Measurements from ENCODE around the gene TNIK. TPM values are rescaled to one million over a fixed set of nuclear protein-coding genes. Genes with fewer than 3 reads are reported as not detected.

TNIK gene
- total RNA-seq, 2 experiments from 2014 or later, result 32.1 to 39.2 TPM

DNA sequence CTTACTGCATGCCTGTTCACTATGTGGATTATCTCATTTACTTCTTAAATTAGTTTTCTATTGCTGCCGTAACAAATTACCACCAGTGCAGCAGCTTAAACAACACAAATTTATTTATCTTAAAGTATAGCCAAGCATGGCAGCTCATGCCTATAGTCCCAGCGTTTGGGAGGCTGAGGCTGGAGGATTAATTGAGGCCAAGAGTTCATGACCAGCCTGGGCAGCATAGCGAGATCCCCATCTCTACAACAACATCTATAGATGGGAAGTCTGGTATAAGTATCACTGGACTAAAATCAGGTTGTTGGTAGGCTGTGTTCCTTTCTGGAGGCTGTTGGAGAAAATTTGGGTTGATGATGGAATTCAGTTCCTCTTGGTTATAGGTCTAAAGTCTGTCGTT is 438.8 kb downstream of the TNIK start:
- no peaks in the 10 kb centered on the region for H3K36me3 Mint-ChIP-seq (ENCODE audit: low read depth)
- CTCF ChIA-PET, result no interaction called here
- no peaks in the 10 kb centered on the region for H3K9me3 Mint-ChIP-seq (ENCODE audit: insufficient read depth)
- no peaks in the 10 kb centered on the region for H3K4me1 Mint-ChIP-seq (ENCODE audit: low read depth)
- H3K27me3 Mint-ChIP-seq (ENCODE audit: low read depth), result peaks cover 24% of the 10 kb centered on the region
- POLR2A ChIA-PET, result no interaction called here
- ATAC-seq, result no peak
- no peak overlapping the region for H3K4me3 Mint-ChIP-seq
- no peak for DNase-seq
- H3K27ac Mint-ChIP-seq, result no peak overlapping the region

DNA sequence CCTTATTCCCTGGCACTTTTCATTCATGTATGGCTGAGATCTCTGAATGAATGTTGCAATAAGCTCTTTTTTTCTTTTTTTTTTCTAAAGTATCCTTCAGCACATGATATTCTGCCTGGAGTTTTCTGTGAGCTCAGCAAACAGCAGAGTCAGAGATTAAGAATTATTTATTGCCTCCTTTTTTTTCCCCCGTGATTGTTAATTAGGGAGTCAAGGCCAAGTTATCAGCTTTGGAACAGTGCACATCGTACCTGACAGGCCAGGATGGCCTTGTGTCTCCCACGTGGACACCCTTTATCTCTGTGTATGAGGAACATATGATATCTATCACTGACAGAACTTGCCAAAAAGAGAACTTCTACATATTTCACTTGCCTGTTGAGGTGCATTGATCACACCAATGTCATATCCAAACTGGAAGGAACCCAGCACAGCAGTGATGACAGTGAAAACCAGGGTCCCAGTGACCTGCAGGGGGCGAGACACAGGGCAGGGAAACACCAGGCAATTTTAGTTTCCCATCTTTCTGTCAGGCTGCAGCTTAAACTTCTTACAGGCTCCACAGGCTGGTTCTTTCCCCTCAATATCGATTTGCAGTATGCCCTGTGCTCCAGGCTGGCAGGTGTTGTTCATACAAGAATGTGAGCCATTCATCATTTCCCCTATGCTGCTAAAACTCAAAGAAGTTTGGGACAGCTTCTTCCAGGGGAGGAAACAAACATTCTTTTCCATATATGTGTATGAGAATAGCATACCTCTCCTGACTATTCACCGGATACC is 441.9 kb downstream of the TNIK start:
- no peaks in the 10 kb centered on the region for H3K36me3 Mint-ChIP-seq (ENCODE audit: low read depth)
- no peak for DNase-seq
- POLR2A ChIA-PET, result no interaction called here
- no peaks in the 10 kb centered on the region for H3K4me1 Mint-ChIP-seq (ENCODE audit: low read depth)
- H3K27me3 Mint-ChIP-seq (ENCODE audit: low read depth), result peaks cover 11% of the 10 kb centered on the region
- ATAC-seq, result no peak
- no peak overlapping the region for H3K4me3 Mint-ChIP-seq
- no peak overlapping the region for H3K27ac Mint-ChIP-seq
- no peaks in the 10 kb centered on the region for H3K9me3 Mint-ChIP-seq (ENCODE audit: insufficient read depth)
- CTCF ChIA-PET, result interaction anchor here (0.7 kb wide), 1 partner anchor 212 kb away, joined by 3 read pairs; no protein-coding TSS in a partner anchor

DNA sequence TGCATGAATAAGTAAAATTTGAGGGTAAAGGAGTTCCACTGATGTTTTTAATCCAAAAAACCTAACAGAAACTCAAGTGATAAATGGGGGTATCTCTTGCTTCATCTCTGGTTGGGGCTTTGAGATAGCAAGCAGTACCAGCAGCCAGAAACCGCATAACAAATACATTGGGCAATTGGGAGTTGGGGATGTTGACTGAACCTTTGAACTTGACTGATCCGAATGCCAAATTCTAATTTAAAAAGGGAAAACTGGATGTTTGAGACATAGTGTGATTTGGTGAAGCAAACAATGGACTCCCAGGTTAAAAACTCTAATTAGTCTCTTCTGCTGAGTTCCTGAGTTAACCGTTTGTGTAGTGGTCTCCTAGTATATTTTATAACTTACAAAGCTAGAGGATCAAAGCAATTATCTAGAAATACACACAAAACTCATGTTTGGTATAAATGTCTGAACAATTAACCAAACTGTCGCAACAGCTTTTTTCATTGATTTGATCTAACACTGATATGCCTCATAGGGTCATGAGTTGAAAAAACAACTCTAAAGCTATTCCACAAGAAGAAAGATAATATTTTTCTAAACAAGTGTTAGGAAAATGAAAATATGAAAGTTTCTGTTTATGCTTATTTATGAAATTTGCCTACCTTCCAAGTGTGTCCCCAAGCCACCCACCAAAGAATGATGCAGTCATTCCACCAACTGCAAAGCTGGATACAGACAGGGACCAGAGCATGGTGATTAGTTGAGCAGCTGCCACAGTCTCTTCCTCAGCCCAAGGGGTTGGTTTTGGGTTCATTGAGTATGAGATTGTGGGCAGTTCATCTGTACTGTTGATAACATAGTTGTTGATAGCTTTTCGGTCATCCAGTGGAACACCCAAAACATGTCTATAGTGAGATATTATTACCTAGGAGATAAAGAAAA is 446.1 kb downstream of the TNIK start:
- CTCF ChIA-PET, result interaction anchor here (0.9 to 1.5 kb wide), 3 partner anchors 10 to 52 kb away, joined by 3 to 4 read pairs (median 3); no protein-coding TSS in a partner anchor

DNA sequence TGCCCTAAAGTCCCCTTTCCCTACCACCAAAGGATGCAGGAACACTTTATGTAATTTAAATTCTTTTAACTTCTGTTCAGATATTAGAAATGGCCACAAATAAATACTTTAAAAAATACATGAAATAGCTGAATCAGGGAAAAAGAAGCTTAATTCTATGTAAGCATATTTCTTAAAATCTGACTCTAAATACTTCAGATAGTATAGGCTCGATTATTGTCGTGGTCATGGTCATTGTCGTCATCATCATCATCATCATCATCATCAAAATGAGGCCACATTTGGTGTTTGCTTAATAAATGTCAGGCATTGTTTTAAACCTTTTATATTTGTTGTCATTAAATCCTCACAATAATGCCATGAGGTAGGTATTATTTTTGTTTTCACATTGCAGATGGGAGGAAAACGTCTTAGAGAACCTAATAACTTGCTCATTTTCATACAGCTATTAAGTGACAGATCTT is 448.3 kb downstream of the TNIK start:
- H3K4me3 Mint-ChIP-seq, result no peak overlapping the region
- DNase-seq (no peak), ATAC-seq (no peak)
- CTCF ChIA-PET, result interaction anchor here (0.5 kb wide), 1 partner anchor 1096 kb away, joined by 3 read pairs; no protein-coding TSS in a partner anchor
- POLR2A ChIA-PET, result no interaction called here
- H3K36me3 Mint-ChIP-seq (ENCODE audit: low read depth), result no peaks in the 10 kb centered on the region
- H3K9me3 Mint-ChIP-seq (ENCODE audit: insufficient read depth), result no peaks in the 10 kb centered on the region
- no peak overlapping the region for H3K27ac Mint-ChIP-seq
- no peaks in the 10 kb centered on the region for H3K4me1 Mint-ChIP-seq (ENCODE audit: low read depth)
- H3K27me3 Mint-ChIP-seq (ENCODE audit: low read depth), result peaks cover 10% of the 10 kb centered on the region

More for the DNA sequence above, 446.1 kb downstream of the TNIK start:
- H3K9me3 Mint-ChIP-seq (ENCODE audit: insufficient read depth), result no peaks in the 10 kb centered on the region
- H3K4me1 Mint-ChIP-seq (ENCODE audit: low read depth), result no peaks in the 10 kb centered on the region
- H3K27me3 Mint-ChIP-seq (ENCODE audit: low read depth), result peaks cover 11% of the 10 kb centered on the region
- H3K36me3 Mint-ChIP-seq (ENCODE audit: low read depth), result no peaks in the 10 kb centered on the region
- DNase-seq (no peak), ATAC-seq (no peak)
- no peak overlapping the region for H3K27ac Mint-ChIP-seq
- H3K4me3 Mint-ChIP-seq, result no peak overlapping the region
- POLR2A ChIA-PET, result no interaction called here

Small RNA genes within 50 kb of the gene (microRNA-seq; reads per million reads assigned to microRNA genes)
- gene MIR569, result not detected
